ENCODE results near the gene TMF1.

Gene TMF1

GRCh38 chr3:69032737-69033136, 19.4 kb downstream of the TMF1 start:
- Histone ChIP-seq H3K9me3 (ENCODE audit: insufficient read depth, low read length) (no peaks in the 10 kb centered on the region), H3K4me2 (ENCODE audit: low read length) (no peak overlapping the region), H3K36me3 (replicated peaks; ENCODE audit: low read depth, low read length) (peaks cover 61% of the 10 kb centered on the region), H3K4me3 (ENCODE audit: low read length) (no peak overlapping the region), H3K27ac (ENCODE audit: low read length) (no peak overlapping the region), H4K20me1 (ENCODE audit: insufficient read depth, low read length) (0 out of 2 replicates have a peak, but pooled peaks cover 4% of the 10 kb centered on the region), H3K27me3 (ENCODE audit: low read depth, low read length) (no peaks in the 10 kb centered on the region), H3K4me1 (ENCODE audit: low read length) (peaks cover 7% of the 10 kb centered on the region; the same call in 1 of the 2 replicates), H3K9ac (ENCODE audit: low read length) (no peak overlapping the region), H2AFZ (ENCODE audit: low read depth, low read length) (no peak overlapping the region), H3K79me2 (ENCODE audit: low read length) (no peaks in the 10 kb centered on the region)
- TF ChIP-seq, protein P1, sequence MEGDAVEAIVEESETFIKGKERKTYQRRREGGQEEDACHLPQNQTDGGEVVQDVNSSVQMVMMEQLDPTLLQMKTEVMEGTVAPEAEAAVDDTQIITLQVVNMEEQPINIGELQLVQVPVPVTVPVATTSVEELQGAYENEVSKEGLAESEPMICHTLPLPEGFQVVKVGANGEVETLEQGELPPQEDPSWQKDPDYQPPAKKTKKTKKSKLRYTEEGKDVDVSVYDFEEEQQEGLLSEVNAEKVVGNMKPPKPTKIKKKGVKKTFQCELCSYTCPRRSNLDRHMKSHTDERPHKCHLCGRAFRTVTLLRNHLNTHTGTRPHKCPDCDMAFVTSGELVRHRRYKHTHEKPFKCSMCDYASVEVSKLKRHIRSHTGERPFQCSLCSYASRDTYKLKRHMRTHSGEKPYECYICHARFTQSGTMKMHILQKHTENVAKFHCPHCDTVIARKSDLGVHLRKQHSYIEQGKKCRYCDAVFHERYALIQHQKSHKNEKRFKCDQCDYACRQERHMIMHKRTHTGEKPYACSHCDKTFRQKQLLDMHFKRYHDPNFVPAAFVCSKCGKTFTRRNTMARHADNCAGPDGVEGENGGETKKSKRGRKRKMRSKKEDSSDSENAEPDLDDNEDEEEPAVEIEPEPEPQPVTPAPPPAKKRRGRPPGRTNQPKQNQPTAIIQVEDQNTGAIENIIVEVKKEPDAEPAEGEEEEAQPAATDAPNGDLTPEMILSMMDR (IDR thresholded peaks at IDR 0.05; ENCODE audit: low read depth, low read length), result no peak
- TF ChIP-seq EZH2phosphoT487 (IDR thresholded peaks at IDR 0.05; ENCODE audit: low read depth), result no peak

- H3K4me2 ChIP-seq (ENCODE audit: low read length), result no peak overlapping the region
- H3K36me3 ChIP-seq (replicated peaks; ENCODE audit: low read depth, low read length), result peaks cover 65% of the 10 kb centered on the region
- H3K4me3 ChIP-seq (ENCODE audit: low read length), result no peak overlapping the region
- no peaks in the 10 kb centered on the region for H3K27me3 ChIP-seq (ENCODE audit: low read depth, low read length)
- no peak overlapping the region for H3K9ac ChIP-seq (ENCODE audit: low read length)
- H3K9me3 ChIP-seq (ENCODE audit: insufficient read depth, low read length), result no peaks in the 10 kb centered on the region
- no peak overlapping the region for H2AFZ ChIP-seq (ENCODE audit: low read depth, low read length)
- peaks cover 7% of the 10 kb centered on the region; the same call in 1 of the 2 replicates for H3K4me1 ChIP-seq (ENCODE audit: low read length)
- H4K20me1 ChIP-seq (ENCODE audit: insufficient read depth, low read length), result 0 out of 2 replicates have a peak, but pooled peaks cover 4% of the 10 kb centered on the region
- no peaks in the 10 kb centered on the region for H3K79me2 ChIP-seq (ENCODE audit: low read length)
- no peak for TF ChIP-seq EZH2phosphoT487 (IDR thresholded peaks at IDR 0.05; ENCODE audit: low read depth)
- H3K27ac ChIP-seq (ENCODE audit: low read length), result no peak overlapping the region
Observed at GRCh38 chr3:69032142-69032541, 20.0 kb downstream of the TMF1 start.

DNA sequence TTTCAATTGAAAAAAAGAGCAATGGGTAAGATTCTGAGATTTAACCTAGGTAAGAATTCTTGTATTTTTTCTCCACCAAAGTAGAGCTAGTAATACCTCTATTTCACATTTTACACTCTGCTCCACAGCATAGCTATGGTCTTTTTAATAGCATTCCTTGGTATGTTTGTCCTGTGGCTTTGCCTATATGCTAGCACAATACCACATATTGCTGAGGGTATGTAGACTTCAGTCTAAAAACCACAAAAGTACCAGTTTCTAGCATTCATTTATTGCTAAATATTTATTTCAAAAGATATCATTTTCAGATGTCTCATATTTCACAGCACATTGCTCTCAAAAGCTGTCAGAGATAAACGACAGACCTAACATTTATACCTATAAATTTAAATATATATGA, 20.5 kb downstream of the TMF1 start:
- no peak overlapping the region for H2AFZ ChIP-seq (ENCODE audit: low read depth, low read length)
- H3K79me2 ChIP-seq (ENCODE audit: low read length), result no peaks in the 10 kb centered on the region
- H3K27me3 ChIP-seq (ENCODE audit: low read depth, low read length), result no peaks in the 10 kb centered on the region
- peaks cover 63% of the 10 kb centered on the region for H3K36me3 ChIP-seq (replicated peaks; ENCODE audit: low read depth, low read length)
- H3K4me2 ChIP-seq (ENCODE audit: low read length), result no peak overlapping the region
- 0 out of 2 replicates have a peak, but pooled peaks cover 4% of the 10 kb centered on the region for H4K20me1 ChIP-seq (ENCODE audit: insufficient read depth, low read length)
- no peak overlapping the region for H3K9ac ChIP-seq (ENCODE audit: low read length)
- TF ChIP-seq EZH2phosphoT487 (IDR thresholded peaks at IDR 0.05; ENCODE audit: low read depth), result no peak
- TF ChIP-seq, protein P1 (IDR thresholded peaks at IDR 0.05; ENCODE audit: low read depth, low read length), result no peak
- H3K9me3 ChIP-seq (ENCODE audit: insufficient read depth, low read length), result no peaks in the 10 kb centered on the region
- H3K4me3 ChIP-seq (ENCODE audit: low read length), result no peak overlapping the region
- peaks cover 7% of the 10 kb centered on the region; the same call in 1 of the 2 replicates for H3K4me1 ChIP-seq (ENCODE audit: low read length)
- H3K27ac ChIP-seq (ENCODE audit: low read length), result no peak overlapping the region

DNA sequence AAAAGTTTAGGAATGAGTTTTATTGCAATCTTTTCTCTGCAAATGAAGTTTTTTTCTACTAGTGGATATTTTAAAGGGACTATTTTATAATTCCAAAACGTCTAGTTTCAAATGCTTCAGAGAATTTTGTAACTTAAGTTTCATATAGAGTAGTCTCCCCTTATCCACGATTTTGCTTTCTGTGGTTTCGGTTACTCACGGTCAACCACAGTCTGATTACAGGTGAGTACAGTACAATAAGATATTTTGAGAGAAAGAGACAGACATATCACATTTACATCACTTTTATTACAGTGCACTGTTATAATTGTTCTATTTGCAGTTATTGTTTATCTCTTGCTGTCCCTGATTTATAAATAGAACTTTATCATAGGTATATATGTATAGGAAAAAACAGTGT, 31.3 kb downstream of the TMF1 start:
- H3K36me3 ChIP-seq (replicated peaks; ENCODE audit: low read depth, low read length), result peaks cover 40% of the 10 kb centered on the region
- H3K79me2 ChIP-seq (ENCODE audit: low read length), result no peaks in the 10 kb centered on the region
- no peak overlapping the region for H3K27ac ChIP-seq (ENCODE audit: low read length)
- no peak overlapping the region for H3K4me3 ChIP-seq (ENCODE audit: low read length)
- H4K20me1 ChIP-seq (ENCODE audit: insufficient read depth, low read length), result no peaks in the 10 kb centered on the region
- H3K4me2 ChIP-seq (ENCODE audit: low read length), result no peak overlapping the region
- H3K9ac ChIP-seq (ENCODE audit: low read length), result no peak overlapping the region
- no peaks in the 10 kb centered on the region for H3K9me3 ChIP-seq (ENCODE audit: insufficient read depth, low read length)
- H2AFZ ChIP-seq (ENCODE audit: low read depth, low read length), result no peak overlapping the region
- no peak for TF ChIP-seq EZH2phosphoT487 (IDR thresholded peaks at IDR 0.05; ENCODE audit: low read depth)
- TF ChIP-seq, protein P1 (IDR thresholded peaks at IDR 0.05; ENCODE audit: low read depth, low read length), result no peak
- no peaks in the 10 kb centered on the region for H3K4me1 ChIP-seq (ENCODE audit: low read length)
- H3K27me3 ChIP-seq (ENCODE audit: low read depth, low read length), result no peaks in the 10 kb centered on the region

All from OCI-LY3 (cell line).